ENCODE measurements around the gene NEDD8.

Gene NEDD8

DNA sequence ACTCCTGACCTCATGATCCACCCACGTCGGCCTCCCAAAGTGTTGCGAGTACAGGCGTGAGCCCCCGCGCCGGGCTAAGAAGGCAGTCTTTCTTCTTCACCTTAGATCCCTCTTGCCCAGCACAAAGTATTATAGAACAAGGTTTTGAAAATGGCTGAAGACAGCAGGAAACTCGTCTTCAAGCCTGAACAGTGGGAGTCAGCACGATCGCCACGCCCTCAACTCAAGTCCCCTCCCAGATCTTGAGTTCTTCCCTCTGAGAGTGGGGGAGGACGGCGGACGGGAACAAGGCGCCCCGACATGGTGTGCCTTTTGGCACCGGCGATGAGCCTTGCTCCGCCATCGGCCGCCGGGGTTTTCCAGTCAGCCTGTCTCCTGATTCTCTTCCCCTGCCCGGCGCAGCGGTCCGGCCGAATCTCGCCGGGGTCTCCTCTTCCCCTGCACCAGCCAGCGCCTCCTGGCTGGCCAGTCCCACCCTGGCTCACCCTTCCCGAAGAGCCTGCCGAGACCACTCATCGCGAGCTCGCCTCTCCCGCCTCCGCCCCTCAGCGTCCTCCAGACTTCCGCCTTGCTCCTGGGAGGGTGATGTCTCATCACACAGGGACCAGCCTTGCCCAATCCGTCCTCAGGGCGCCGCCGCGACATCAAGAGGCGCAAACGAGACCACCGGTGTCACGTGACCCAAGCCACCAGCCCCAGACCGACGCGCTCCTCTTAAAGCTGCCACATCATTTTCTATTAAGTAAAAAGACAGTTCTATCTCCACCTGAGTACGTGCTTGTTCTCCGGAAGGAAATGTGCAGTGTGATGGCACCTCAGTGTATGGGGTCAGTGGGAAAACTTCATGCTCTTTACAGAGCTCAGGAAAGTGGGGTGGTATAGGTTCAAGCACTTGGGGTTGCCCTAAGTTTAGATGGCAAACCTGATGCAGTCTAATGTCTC lies 19.0 kb downstream of the NEDD8 start, which contains the start of gene CHMP4A:
Gene CHMP4A (minus strand): TSS at position 565 of the 942 bp plus-strand sequence. CDS start 49 bp downstream, at position 516.
- H3K79me2 ChIP-seq (ENCODE audit: insufficient read depth, low read depth): 0 out of 2 replicates have a peak, but pooled peaks cover 9% of the 10 kb centered on the region
- H3K4me2 ChIP-seq: peak within 1 kb of the TSS; percentile 64
- no peaks in the 10 kb centered on the region for H3K27me3 ChIP-seq (ENCODE audit: insufficient read depth, low read depth)
- H3K4me1 ChIP-seq (ENCODE audit: low read depth, poor library complexity, severe bottlenecking): peaks cover 22% of the 10 kb centered on the region
- peak within 1 kb of the TSS; percentile 89 for H3K27ac ChIP-seq
- no peak within 1 kb of the TSS for H3K4me3 ChIP-seq (IDR thresholded peaks at IDR 0.05; ENCODE audit: insufficient read depth, low read depth, low read length)
- H3K36me3 ChIP-seq (ENCODE audit: insufficient read depth): no peaks in the 10 kb centered on the region
- TF ChIP-seq, protein P1, sequence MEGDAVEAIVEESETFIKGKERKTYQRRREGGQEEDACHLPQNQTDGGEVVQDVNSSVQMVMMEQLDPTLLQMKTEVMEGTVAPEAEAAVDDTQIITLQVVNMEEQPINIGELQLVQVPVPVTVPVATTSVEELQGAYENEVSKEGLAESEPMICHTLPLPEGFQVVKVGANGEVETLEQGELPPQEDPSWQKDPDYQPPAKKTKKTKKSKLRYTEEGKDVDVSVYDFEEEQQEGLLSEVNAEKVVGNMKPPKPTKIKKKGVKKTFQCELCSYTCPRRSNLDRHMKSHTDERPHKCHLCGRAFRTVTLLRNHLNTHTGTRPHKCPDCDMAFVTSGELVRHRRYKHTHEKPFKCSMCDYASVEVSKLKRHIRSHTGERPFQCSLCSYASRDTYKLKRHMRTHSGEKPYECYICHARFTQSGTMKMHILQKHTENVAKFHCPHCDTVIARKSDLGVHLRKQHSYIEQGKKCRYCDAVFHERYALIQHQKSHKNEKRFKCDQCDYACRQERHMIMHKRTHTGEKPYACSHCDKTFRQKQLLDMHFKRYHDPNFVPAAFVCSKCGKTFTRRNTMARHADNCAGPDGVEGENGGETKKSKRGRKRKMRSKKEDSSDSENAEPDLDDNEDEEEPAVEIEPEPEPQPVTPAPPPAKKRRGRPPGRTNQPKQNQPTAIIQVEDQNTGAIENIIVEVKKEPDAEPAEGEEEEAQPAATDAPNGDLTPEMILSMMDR (conservative IDR thresholded peaks at IDR 0.05; ENCODE audit: low read depth, low read length): no peak
- H4K20me1 ChIP-seq (ENCODE audit: insufficient read depth): no peaks in the 10 kb centered on the region
- peak within 1 kb of the TSS; percentile 81 for H3K9ac ChIP-seq
- peak within 1 kb of the TSS; percentile 45; the same call in 1 of the 2 replicates for H2AFZ ChIP-seq (ENCODE audit: low read depth)

DNA sequence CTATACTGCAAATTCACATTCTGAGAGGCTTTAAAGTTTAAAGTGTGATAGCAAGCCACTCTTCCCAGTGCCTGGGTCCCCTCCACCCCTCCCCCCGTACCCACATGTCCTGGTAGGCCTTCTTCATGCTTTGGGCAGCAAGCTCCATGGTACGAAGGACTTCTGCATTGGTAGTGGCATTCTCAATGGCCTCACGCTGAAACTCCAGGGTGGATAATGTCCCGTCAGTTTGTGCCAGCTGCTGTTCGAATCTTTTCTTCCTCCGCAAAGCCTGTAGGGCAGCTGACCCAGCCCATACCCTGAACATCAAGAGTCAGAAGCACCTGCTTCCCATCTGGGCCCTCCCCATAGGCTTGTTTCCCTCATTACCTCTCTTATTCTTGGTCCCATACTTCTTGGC lies 20.9 kb downstream of the NEDD8 start:
- Histone ChIP-seq H3K4me2 (no peak overlapping the region; the same call in 1 of the 2 replicates), H3K36me3 (ENCODE audit: insufficient read depth) (no peaks in the 10 kb centered on the region), H3K27ac (no peak overlapping the region), H3K9ac (no peak overlapping the region), H3K27me3 (ENCODE audit: insufficient read depth, low read depth) (no peaks in the 10 kb centered on the region), H3K79me2 (ENCODE audit: insufficient read depth, low read depth) (0 out of 2 replicates have a peak, but pooled peaks cover 9% of the 10 kb centered on the region), H3K4me3 (IDR thresholded peaks at IDR 0.05; ENCODE audit: insufficient read depth, low read depth, low read length) (no peak overlapping the region), H3K4me1 (ENCODE audit: low read depth, poor library complexity, severe bottlenecking) (peaks cover 17% of the 10 kb centered on the region), H2AFZ (ENCODE audit: low read depth) (no peak overlapping the region), H4K20me1 (ENCODE audit: insufficient read depth) (no peaks in the 10 kb centered on the region)
- TF ChIP-seq, protein P1 (conservative IDR thresholded peaks at IDR 0.05; ENCODE audit: low read depth, low read length): no peak

DNA sequence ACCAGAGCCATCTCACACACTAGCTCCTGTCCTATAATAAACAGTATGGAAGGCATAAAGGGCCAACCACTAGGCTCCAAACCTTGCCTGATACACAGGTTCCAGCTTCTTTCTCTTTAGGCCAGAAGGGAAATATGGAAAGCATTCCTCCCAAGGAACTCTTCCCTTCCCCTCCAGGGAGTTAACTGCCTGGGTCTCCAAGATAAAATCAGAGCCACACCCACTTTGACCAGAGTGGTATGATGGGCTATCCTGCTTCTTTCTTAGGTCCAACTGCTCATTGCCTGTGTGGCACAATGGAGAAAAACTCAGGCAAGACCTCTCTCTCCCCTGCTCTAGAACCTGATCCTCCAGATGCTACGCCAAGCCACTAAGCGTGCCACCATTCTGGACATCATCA lies 24.5 kb downstream of the NEDD8 start:
- H3K36me3 ChIP-seq (ENCODE audit: insufficient read depth): no peaks in the 10 kb centered on the region
- H3K4me1 ChIP-seq (ENCODE audit: low read depth, poor library complexity, severe bottlenecking): no peaks in the 10 kb centered on the region
- TF ChIP-seq, protein P1 (conservative IDR thresholded peaks at IDR 0.05; ENCODE audit: low read depth, low read length): no peak
- no peak overlapping the region for H3K9ac ChIP-seq
- H2AFZ ChIP-seq (ENCODE audit: low read depth): no peak overlapping the region
- H3K4me3 ChIP-seq (IDR thresholded peaks at IDR 0.05; ENCODE audit: insufficient read depth, low read depth, low read length): no peak overlapping the region
- H3K27ac ChIP-seq: no peak overlapping the region
- no peak overlapping the region for H3K4me2 ChIP-seq
- H4K20me1 ChIP-seq (ENCODE audit: insufficient read depth): no peaks in the 10 kb centered on the region
- 0 out of 2 replicates have a peak, but pooled peaks cover 9% of the 10 kb centered on the region for H3K79me2 ChIP-seq (ENCODE audit: insufficient read depth, low read depth)
- H3K27me3 ChIP-seq (ENCODE audit: insufficient read depth, low read depth): no peaks in the 10 kb centered on the region

DNA sequence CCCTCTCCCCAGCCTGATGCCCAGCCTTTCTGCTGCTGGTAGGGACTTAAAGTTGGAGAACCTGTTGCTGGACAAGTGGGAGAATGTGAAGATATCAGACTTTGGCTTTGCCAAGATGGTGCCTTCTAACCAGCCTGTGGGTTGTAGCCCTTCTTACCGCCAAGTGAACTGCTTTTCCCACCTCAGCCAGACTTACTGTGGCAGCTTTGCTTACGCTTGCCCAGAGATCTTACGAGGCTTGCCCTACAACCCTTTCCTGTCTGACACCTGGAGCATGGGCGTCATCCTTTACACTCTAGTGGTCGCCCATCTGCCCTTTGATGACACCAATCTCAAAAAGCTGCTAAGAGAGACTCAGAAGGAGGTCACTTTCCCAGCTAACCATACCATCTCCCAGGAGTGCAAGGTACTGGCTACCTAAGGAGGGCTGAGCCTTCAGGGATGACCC lies 25.0 kb downstream of the NEDD8 start:
- Histone ChIP-seq H3K27ac (no peak overlapping the region), H2AFZ (ENCODE audit: low read depth) (no peak overlapping the region), H3K9ac (no peak overlapping the region), H3K4me1 (ENCODE audit: low read depth, poor library complexity, severe bottlenecking) (no peaks in the 10 kb centered on the region), H3K4me3 (IDR thresholded peaks at IDR 0.05; ENCODE audit: insufficient read depth, low read depth, low read length) (no peak overlapping the region), H3K36me3 (ENCODE audit: insufficient read depth) (no peaks in the 10 kb centered on the region), H3K4me2 (no peak overlapping the region), H3K27me3 (ENCODE audit: insufficient read depth, low read depth) (no peaks in the 10 kb centered on the region), H3K79me2 (ENCODE audit: insufficient read depth, low read depth) (0 out of 2 replicates have a peak, but pooled peaks cover 6% of the 10 kb centered on the region), H4K20me1 (ENCODE audit: insufficient read depth) (no peaks in the 10 kb centered on the region)
- TF ChIP-seq, protein P1 (conservative IDR thresholded peaks at IDR 0.05; ENCODE audit: low read depth, low read length): no peak
